DLD1 (cell line): ENCODE measurements around the gene USP53.
"Not testable (repeated sequence)": the region's sequence is repeated elsewhere in the genome, so short reads cannot be mapped to it uniquely, and the experiment has no call there.

ENCODE experiments used
- in situ Hi-C: cut with HindIII; loops from 2 replicates; pipeline ENCODE4 v1.10.0; 2017; ENCODE audit warnings: low sequenced_read_pairs

The USP53 gene

DNA sequence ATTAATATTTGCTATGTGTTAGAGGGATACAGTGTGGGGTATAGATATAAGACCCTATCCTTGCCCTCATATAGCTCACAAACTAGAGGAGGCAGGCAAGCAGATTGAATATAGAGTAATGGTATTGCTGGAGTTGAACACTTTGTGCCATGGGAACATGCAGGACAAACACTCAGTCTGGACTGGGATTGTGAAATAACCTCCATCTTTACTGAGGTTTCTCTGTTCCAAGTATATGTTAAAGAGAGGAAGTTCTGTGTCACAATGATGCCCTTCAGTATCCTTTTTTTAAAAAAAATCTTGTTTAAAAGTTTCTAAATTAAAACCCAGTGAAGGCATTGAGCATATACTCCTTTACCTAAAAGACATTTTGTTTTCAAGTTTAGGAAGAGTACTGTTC, 100.7 kb downstream of the USP53 start:
- in situ Hi-C loops: no loop called here

DNA sequence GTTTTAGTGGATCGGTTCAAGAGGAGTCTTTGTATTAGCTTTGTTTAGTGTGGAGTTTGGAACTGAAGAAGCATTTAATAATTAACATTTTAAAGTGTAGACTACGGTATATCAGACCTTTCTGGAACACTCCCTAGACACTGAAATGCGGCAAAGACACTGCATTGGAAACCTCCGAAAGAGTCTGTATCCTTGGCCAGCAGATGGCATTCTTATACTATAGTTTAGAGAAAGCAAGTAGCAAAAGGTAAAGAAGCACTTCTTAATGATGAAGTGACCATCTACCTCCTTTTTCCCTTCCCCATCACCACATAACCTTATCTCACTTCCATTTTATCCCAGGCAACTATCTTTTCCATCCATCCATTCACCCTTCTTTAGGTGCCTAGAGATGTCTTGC, 101.8 kb downstream of the USP53 start:
- in situ Hi-C loops: no loop called here

DNA sequence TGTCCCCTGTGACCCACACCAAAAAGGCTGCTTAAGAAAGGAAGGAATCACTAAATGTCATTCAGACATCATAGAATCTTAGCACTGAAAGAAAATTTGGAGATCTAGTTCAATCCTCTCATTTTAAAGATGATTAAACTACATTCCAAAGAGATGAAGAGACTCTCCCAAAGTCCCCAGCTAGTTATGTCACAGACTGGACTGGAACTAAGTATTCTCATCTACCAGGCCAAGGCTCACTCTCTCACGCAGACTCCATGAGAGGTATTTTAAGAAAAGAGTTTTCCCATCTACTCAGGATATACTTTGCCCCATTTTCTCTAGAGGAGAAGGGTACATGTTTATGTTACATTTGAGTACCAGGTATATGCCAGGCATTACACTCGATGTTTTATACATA, 102.5 kb downstream of the USP53 start:
- in situ Hi-C loops: no loop called here

DNA sequence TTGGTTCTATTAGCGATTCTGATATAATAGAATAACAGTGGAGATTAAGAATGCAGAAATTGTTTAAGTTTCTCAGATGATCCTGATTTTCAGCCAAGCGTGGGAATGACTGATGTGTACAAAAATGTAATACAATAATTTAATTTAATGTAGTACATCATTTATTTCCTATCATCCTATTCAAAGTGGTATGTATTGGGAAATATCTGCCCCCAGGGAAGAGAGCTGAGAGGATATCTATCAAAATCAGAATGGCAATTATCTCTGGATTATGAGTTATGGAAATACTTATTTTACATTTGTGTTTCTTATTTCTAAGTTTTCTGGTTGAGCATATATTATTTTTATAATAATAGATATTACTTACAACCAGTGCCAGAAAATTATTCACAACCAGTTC, 105.5 kb downstream of the USP53 start:
- in situ Hi-C loops: no loop called here

DNA sequence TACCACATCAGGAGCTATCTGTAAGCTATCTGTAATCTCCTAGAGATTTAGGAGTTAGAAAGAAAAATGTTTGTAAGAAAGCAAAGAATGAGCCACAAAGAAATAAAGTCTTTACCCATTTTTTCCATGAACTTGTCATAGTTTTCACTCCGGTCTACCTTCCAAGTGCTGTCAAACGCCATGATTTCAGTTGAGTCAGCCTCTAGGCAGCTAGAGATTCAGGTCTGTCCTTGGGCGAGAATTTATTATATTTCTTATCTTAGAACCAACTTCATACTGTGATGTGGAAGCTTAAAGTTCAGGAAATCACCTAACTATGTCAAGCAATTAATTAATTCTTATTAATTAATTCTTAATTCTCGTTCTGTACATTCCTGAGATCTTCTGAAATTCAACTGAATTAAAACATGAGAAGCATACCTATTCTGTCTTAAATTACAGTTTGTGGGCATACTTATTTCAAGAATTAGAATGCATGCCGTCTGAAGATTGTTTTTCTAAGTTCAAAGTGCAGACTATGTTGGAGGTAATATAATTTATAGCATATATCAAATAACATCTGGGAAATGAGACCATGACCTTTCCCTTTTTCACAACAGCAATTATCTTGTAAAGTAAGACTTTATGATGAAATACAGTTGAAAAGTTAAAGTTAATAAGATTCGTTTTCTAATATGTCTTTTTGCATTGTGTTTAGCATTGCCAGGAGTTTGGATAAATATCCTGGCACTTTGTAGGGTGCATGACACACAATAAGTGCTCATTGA, 109.6 kb downstream of the USP53 start, which contains the start of gene FABP2:
Gene FABP2, minus strand, starts transcription at position 218 of the 767 bp plus-strand sequence. Its CDS starts 36 bp downstream, at position 182.
- in situ Hi-C loops: no loop called here

DNA sequence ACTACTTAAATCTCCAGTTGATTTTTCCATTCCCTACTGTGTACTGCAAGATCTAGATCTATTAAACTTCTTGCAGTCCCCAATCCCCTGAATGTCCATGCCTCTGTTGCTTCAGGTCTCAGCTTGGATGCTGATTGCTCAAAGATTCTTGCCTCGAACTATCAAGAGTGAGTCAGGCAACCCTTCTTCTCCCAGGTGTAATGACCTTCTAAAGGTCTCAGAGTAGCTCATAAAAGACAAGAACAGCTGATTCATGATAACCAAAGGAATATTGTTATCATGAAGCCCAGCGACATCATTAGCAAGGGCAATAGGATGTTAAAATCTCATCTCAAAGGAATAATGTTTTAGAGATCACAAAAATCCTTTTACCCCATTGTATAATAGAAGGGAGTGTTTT, 116.2 kb downstream of the USP53 start:
- in situ Hi-C loops: no loop called here

DNA sequence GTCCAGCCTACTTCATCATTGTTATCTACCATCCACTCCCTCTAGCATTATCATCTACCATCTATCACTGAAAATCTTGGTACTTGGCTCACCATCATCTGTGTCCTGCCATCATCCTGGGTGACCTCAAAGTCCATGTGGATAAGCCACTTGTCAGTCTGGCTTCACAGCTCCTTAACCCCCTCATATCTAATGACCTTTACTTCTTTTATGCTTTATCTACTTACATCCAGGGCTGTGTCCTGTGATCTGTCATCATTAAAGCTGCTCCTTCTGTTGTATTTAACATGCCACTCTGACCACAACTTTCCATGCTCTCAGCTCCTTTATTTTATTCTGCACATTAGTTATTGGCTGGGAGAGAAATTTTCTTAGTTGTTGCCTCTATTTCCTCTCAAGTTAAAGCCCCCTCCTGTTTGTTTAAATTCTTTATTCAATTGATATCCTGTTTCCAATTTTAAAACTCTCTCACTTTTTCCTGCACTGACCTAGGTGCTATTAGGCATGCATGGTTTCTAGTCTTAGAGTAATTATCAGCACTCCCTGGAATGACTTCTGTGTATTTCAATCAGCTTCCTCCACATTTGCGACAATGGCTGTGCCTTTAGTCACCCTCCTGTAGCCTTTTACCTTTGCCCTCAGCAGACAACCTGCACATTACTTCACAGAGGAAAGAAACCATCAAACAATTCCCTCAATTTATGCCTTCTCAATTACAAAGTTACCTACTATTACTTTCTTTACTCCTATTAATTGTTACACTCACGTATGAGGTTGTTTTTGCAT, 117.5 kb downstream of the USP53 start:
- in situ Hi-C loops: no loop called here

DNA sequence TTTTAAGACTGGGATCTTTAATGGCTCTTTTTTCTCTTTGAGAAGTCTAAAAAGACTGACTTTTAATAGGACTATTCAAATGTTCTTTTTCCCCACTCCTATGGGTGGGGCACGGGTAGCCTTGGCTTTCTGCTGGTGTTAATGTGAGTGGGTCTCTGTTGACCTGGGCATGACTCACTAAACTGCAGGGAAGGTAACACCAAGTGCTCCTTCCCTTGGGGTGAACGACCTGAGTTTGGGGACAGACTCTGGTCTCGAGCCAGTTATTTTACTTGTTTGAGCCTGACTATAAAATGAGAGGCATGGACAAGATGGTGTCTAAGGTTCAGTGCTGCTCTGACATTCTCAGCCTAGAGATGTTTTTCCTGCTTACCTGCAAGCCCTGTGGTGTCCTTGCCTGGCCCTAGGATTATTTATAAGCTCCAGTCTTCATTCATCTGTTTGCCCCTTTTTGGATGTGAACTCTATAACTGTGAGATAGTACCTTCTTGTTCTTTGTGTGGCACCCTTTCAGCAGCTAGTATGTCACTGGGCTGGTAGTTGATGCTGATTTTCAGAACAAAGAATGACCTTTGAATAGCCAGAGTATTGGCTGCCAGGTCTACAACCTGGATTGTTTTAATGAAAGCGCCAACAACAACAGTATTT, 123.9 kb downstream of the USP53 start:
- in situ Hi-C loops: not testable (repeated sequence)

DNA sequence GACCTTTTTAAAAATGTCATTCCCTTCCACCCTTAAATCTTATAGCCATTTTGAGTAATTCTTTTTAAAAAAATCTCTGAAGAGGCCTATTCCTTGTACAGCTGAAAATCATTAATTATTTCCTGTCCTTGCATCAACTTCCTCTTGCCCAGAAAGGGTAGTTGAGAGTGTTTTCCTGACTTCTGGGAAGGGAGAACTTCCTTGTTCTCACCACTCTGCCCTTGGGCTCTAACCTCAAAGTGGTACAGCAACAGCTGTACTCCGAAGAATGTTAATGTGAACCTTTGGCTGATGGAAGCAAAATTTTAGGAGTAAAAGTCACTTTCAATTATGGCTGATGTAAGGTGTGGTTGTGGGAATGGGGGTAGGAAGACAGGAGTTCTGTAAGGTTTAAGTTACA, 124.5 kb downstream of the USP53 start:
- in situ Hi-C loops: no loop called here

DNA sequence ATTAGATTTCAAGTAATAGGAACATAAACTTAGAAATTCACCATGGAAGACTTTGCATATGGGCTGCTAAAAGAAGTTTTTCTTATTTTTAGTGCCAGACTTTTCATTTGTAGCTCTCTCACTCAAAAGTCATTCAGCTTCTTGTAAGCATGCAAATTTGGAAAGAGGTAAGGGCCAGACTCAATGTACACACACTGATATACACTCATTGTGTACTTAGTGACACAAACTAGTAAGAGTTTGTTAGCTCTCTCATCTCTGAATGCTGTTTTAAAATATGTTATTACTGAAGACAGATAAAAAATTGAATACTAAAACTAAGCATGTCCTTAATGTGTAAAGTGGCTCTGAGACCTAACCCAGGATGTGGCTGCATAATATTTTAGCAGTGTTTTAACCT, 127.4 kb downstream of the USP53 start:
- in situ Hi-C loops: not testable (repeated sequence)

DNA sequence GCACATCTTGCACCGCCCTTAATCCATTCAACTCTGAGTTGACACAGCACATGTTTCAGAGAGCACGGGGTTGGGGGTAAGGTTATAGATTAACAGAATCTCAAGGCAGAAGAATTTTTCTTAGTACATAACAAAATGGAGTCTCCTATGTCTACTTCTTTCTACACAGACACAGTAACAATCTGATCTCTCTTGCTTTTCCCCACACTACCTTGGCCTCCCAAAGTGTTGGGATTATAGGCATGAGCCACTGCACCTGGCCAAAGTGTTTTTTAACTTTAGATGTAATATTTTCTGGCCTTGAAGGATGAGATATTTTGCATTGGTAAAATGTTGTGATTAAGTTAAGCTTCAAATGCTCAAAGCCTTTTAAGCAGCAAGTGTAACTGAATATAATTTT, 130.8 kb downstream of the USP53 start:
- in situ Hi-C loops: not testable (repeated sequence)
